Skeletal muscle tissue (tissue), 4 donors: ENCODE data around the gene OSBPL10. TPM values are rescaled to one million over a fixed set of nuclear protein-coding genes. Genes with fewer than 3 reads are reported as not detected.

Source experiments
- H3K27ac ChIP-seq: one replicate; pipeline ENCODE4 v1.7.0; 2013; ENCODE audit warnings: mild to moderate bottlenecking, low read depth, low read length, inconsistent platforms
- H3K27me3 ChIP-seq, 3 donors: one replicate each; pipeline ENCODE4 v1.7.0; 2013; ENCODE audit warnings: low read length in 3 of 3; ENCODE audit not compliant: control insufficient read depth in 3 of 3, insufficient read depth in 3 of 3
- H3K36me3 ChIP-seq, 3 donors: one replicate each; pipeline ENCODE4 v1.7.0; 2013; ENCODE audit warnings: low read length in 3 of 3; ENCODE audit not compliant: control insufficient read depth in 3 of 3, insufficient read depth in 3 of 3
- H3K4me1 ChIP-seq, 3 donors: one replicate each; pipeline ENCODE4 v1.7.0; 2013; ENCODE audit warnings: low read length in 3 of 3, mild to moderate bottlenecking in 3 of 3; ENCODE audit not compliant: control insufficient read depth in 3 of 3, insufficient read depth in 3 of 3
- H3K4me3 ChIP-seq, 3 donors: one replicate each; pipeline ENCODE4 v1.7.0; 2013; ENCODE audit warnings: low read length in 3 of 3
- H3K9ac ChIP-seq, 3 donors: one replicate each; pipeline ENCODE4 v1.7.0; 2013; ENCODE audit warnings: low read length in 3 of 3, mild to moderate bottlenecking in 3 of 3, moderate library complexity in 2 of 3, low read depth in 1 of 3
- H3K9me3 ChIP-seq, 3 donors: one replicate each; pipeline ENCODE4 v1.7.0; 2013; ENCODE audit warnings: low read length in 3 of 3; ENCODE audit not compliant: control insufficient read depth in 3 of 3
- total RNA-seq: library from RNA; depleted of rRNA; stranded (reverse); fragments of >200 nt; gene quantifications from one replicate; pipeline ENCODE4 v1.2.3, GENCODE V29; 2014
- donor health status: Osteomylitis.

Gene OSBPL10
- total RNA-seq, 1 donor from 2014 or later: 6.8 TPM

- peaks cover 0 to 1% (median 0%) of the 10 kb centered on the region in 3 donors for H3K4me1 ChIP-seq
- H3K27me3 ChIP-seq: no peaks in the 10 kb centered on the region
- H3K27ac ChIP-seq: no peak overlapping the region
- H3K9ac ChIP-seq: no peak overlapping the region
- H3K4me3 ChIP-seq: no peak overlapping the region
- H3K9me3 ChIP-seq: peaks cover 0 to 6% (median 0%) of the 10 kb centered on the region in 3 donors
- H3K36me3 ChIP-seq: no peaks in the 10 kb centered on the region
These were observed 270.8 kb downstream of the OSBPL10 start for GRCh38 chr3:31710123-31710803.

- peaks cover 4 to 9% (median 6%) of the 10 kb centered on the region in 3 donors for H3K4me1 ChIP-seq
- H3K4me3 ChIP-seq: no peak overlapping the region
- H3K9ac ChIP-seq: no peak overlapping the region
- H3K27me3 ChIP-seq: no peaks in the 10 kb centered on the region
- H3K27ac ChIP-seq: no peak overlapping the region
- peaks cover 0 to 6% (median 0%) of the 10 kb centered on the region in 3 donors for H3K9me3 ChIP-seq
- no peaks in the 10 kb centered on the region for H3K36me3 ChIP-seq
These were observed 271.5 kb downstream of the OSBPL10 start for GRCh38 chr3:31709526-31709925.

DNA sequence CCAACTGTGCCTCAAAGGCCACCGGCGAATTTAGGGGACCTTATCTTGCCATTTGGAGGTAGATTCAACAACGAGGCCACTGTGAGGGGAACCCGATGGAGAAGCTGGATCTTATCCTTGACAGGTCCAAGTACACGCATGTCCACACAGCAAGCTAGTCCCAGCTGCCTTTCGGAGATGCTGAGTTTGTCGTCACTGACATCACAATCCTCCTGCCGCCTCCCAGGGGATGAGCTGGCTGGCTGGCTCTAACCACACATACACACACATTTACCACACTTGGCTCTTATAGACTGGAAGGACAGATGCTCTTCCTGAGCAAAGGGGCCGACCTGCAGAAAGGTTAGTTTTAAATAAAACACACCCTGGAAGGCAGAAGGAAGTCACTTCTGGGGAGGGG lies 272.1 kb downstream of the OSBPL10 start:
- no peaks in the 10 kb centered on the region for H3K27me3 ChIP-seq
- H3K4me3 ChIP-seq: no peak overlapping the region
- peaks cover 4 to 10% (median 7%) of the 10 kb centered on the region in 3 donors for H3K4me1 ChIP-seq
- no peaks in the 10 kb centered on the region for H3K36me3 ChIP-seq
- H3K9ac ChIP-seq: no peak overlapping the region
- no peak overlapping the region for H3K27ac ChIP-seq
- peaks cover 0 to 6% (median 0%) of the 10 kb centered on the region in 3 donors for H3K9me3 ChIP-seq

DNA sequence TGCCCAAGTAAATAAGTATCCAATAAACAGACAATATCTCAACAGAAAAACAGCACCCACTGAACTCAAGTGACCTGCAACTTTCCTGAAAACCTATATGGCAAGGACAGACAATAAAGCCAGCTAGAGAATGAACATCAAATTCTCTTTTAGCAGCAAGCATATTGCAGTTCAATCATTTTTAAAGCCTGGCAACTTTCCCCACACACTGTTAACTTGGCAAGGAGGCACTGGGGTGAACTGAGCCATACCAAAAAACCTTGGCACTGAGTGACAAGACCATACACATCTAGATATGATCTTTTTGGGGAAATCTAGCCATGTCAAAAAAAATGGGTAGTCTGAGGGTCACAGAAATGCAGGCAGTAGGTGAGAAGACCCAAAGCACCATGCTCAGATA lies 273.8 kb downstream of the OSBPL10 start:
- H3K4me1 ChIP-seq: peaks cover 4 to 10% (median 9%) of the 10 kb centered on the region in 3 donors
- no peaks in the 10 kb centered on the region for H3K36me3 ChIP-seq
- H3K9me3 ChIP-seq: peaks cover 0 to 2% (median 0%) of the 10 kb centered on the region in 3 donors
- H3K27ac ChIP-seq: no peak overlapping the region
- H3K4me3 ChIP-seq: no peak overlapping the region
- no peak overlapping the region for H3K9ac ChIP-seq
- H3K27me3 ChIP-seq: no peaks in the 10 kb centered on the region

DNA sequence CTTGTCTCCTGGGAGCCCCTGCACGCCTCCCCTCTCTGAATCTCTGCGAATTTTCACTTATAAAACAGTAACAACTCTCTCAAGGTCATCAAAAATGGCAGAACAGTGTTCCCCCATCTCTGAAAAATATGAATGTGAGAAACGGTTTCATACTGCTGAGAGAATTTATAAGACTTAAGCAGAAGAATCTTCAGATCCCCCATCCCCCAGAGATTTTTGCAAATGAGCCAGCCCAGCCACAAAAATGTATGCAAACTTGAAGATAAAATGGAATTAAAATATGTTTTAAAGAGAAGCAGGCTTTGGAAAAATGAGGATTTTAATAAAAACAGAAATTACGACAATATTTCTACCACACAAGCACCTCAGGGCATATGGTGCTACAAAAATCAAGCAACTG lies 275.3 kb downstream of the OSBPL10 start:
- Histone ChIP-seq H3K27ac (no peak overlapping the region), H3K36me3 (peaks cover 0 to 3% (median 0%) of the 10 kb centered on the region in 3 donors), H3K9me3 (no peaks in the 10 kb centered on the region), H3K9ac (no peak overlapping the region), H3K4me3 (no peak overlapping the region), H3K27me3 (no peaks in the 10 kb centered on the region), H3K4me1 (peaks cover 4 to 10% (median 9%) of the 10 kb centered on the region in 3 donors)

GRCh38 chr3:31704591-31705179 lies 276.4 kb downstream of the OSBPL10 start:
- Histone ChIP-seq H3K27ac (no peak overlapping the region), H3K27me3 (no peaks in the 10 kb centered on the region), H3K9ac (no peak overlapping the region), H3K36me3 (peaks cover 0 to 3% (median 0%) of the 10 kb centered on the region in 3 donors), H3K4me3 (peak overlapping the region in 1 of 3 donors; percentile 2), H3K9me3 (no peaks in the 10 kb centered on the region), H3K4me1 (peaks cover 4 to 10% (median 9%) of the 10 kb centered on the region in 3 donors)

GRCh38 chr3:31704156-31704555 lies 276.9 kb downstream of the OSBPL10 start:
- peaks cover 4 to 10% (median 9%) of the 10 kb centered on the region in 3 donors for H3K4me1 ChIP-seq
- H3K4me3 ChIP-seq: no peak overlapping the region
- H3K9me3 ChIP-seq: no peaks in the 10 kb centered on the region
- H3K27me3 ChIP-seq: no peaks in the 10 kb centered on the region
- H3K27ac ChIP-seq: no peak overlapping the region
- no peak overlapping the region for H3K9ac ChIP-seq
- H3K36me3 ChIP-seq: peaks cover 0 to 3% (median 0%) of the 10 kb centered on the region in 3 donors

- no peaks in the 10 kb centered on the region for H3K9me3 ChIP-seq
- peaks cover 0 to 3% (median 0%) of the 10 kb centered on the region in 3 donors for H3K36me3 ChIP-seq
- H3K4me1 ChIP-seq: peaks cover 4 to 10% (median 9%) of the 10 kb centered on the region in 3 donors
- no peak overlapping the region for H3K4me3 ChIP-seq
- no peak overlapping the region for H3K27ac ChIP-seq
- H3K9ac ChIP-seq: no peak overlapping the region
- no peaks in the 10 kb centered on the region for H3K27me3 ChIP-seq
These were observed 279.8 kb downstream of the OSBPL10 start for GRCh38 chr3:31701286-31701685.

- Histone ChIP-seq H3K9ac (no peak overlapping the region), H3K27me3 (no peaks in the 10 kb centered on the region), H3K4me1 (peaks cover 0 to 3% (median under 1%) of the 10 kb centered on the region in 3 donors), H3K36me3 (peaks cover 0 to 3% (median 0%) of the 10 kb centered on the region in 3 donors), H3K4me3 (no peak overlapping the region), H3K9me3 (no peaks in the 10 kb centered on the region), H3K27ac (no peak overlapping the region)
These were observed 281.6 kb downstream of the OSBPL10 start for GRCh38 chr3:31699309-31699953.
